Right forelimb (tissue), 1 donor: ENCODE results near the gene RASAL2.
"Not testable (repeated sequence)": the region's sequence is repeated elsewhere in the genome, so short reads cannot be mapped to it uniquely, and the experiment has no call there.

Experiments
- DNase-seq: peaks from one replicate; pipeline ENCODE4 v3.0.0-alpha.2; 2018

The RASAL2 gene

DNA sequence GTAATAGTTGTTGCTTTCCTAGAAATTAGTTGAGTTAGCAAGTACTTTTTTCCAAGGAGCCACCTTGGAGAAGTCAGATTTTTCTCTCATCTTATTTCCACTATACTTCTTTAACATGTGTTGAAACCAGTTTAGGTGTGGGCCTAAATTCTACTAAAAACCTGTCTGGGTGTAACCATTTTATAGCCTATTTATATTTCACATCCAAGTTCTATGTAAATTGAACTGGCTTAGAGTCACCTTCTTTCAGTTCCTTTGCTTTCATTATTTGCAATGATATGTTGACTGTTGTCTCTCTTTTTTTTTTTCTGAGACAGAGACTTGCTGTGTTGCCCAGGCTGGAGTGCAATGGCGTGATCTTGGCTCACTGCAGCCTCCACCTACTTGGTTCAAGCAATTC, 207.2 kb downstream of the RASAL2 start:
- no peak for DNase-seq

- DNase-seq: no peak
These were observed 213.4 kb downstream of the RASAL2 start for GRCh38 chr1:178307264-178307663.

DNA sequence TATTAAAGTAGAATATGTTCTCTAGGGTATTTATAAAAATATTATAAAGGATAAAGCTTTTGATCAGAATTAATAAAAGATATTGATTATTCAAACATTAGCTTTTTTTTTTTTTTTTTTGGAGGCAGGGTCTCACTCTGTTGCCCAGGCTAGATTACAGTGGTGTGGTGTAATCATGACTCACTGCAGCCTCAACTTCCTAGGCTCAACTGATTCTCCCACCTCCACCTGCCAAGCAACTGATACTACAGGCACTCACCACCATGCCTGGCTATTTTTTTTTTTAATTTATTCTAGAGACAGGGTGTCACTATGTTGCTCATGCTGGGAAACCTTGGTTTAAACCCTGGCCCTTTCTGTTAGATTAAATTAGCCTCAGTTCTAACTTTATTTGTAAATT, 214.5 kb downstream of the RASAL2 start:
- DNase-seq: no peak

DNA sequence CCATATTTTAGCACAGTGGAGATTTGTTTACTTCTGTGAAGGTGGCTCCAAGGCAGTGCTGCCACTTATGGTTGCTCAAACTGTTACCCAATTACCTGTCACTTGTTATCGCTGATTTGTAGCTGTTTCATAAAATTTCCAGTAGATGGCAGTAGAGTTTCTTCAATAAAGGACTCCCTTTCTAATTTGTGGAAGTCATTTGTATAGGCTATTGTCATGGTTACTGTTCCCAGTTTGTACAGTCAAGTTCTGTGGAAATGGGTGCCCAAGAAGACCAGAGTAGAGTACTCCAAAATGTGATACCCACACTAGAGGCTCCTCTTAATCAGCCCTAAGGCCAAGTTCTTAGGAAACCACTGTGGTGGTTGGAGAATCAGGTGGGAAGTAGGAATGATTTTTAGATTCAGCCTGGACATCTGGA, 216.8 kb downstream of the RASAL2 start:
- DNase-seq: no peak

- DNase-seq: no peak
These were observed 217.3 kb downstream of the RASAL2 start for GRCh38 chr1:178311164-178311563.

DNA sequence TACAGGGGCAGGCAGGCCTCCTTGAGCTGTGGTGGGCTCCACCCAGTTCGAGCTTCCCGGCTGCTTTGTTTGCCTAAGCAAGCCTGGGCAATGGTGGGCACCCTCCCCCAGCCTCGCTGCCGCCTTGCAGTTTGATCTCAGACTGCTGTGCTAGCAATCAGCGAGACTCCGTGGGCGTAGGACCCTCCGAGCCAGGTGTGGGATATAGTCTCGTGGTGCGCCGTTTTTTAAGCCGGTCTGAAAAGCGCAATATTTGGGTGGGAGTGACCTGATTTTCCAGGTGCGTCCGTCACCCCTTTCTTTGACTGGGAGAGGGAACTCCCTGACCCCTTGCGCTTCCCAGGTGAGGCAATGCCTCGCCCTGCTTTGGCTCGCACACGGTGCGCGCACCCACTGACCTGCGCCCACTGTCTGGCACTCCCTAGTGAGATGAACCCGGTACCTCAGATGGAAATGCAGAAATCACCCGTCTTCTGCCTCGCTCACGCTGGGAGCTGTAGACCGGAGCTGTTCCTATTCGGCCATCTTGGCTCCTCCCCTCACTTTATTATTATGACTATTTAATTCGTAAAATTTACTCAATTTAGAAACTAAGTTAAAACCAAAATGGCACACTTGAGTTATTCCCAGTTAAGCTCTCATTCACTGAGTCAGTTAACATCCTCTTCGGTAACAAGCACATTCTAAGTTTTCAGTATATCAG, 226.5 kb downstream of the RASAL2 start:
- DNase-seq: not testable (repeated sequence)

DNA sequence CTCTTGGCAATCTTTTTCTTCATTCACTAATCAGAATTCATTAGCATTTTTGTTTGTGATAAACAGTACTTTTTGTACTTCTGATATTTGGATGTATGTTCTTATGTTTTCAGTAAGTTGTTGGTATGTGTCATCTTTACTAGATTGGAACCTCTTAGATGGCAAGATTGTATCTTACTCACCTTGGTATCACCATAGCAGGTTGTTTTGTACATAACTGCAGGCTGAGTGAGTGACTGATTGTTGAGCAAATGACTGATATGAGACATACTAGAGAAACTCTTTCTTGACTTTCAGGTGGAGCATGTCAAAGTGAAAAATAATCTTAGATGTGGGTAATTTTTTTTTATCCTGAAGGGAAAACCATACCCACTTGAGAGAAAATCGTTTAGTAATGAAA, 229.2 kb downstream of the RASAL2 start:
- DNase-seq: no peak

DNA sequence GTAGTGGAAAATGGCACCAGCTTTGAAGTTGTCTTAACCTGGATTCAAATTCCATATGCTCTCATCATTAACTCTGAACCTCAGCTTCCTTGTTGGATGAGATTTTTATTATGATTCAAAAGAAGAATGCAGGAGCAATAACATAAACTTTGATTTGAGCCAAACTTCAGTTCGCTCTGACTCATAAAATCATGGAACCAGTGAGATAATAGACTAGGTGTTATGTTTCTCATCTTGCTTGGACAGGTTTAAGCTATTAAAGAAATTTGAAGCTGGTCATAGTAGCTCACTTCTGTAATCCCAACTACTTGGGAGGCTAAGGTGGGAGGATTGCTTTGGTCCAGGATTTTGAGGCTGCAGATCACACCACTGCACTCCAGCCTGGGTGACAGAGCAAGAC, 230.1 kb downstream of the RASAL2 start:
- no peak for DNase-seq

DNA sequence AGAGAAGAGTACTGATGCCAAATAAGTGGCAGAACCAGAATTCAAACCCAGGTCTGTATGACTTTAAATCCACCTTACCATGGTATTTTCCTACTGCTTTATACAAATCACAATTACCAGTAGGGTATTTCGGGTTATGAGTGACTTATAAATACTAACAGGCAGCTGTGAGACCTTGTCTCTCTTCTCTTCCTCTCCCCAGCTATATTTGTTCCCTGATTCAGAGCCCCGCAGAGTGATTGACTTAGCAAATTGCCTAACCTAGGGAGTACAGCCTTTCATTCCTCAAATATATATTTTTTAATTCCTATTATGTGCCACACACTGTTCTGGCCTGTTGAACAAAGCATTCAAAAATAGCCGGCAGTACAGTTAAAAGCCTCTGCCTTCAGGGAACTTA, 234.8 kb downstream of the RASAL2 start:
- no peak for DNase-seq

GRCh38 chr1:178330153-178330552, 236.2 kb downstream of the RASAL2 start:
- no peak for DNase-seq

DNA sequence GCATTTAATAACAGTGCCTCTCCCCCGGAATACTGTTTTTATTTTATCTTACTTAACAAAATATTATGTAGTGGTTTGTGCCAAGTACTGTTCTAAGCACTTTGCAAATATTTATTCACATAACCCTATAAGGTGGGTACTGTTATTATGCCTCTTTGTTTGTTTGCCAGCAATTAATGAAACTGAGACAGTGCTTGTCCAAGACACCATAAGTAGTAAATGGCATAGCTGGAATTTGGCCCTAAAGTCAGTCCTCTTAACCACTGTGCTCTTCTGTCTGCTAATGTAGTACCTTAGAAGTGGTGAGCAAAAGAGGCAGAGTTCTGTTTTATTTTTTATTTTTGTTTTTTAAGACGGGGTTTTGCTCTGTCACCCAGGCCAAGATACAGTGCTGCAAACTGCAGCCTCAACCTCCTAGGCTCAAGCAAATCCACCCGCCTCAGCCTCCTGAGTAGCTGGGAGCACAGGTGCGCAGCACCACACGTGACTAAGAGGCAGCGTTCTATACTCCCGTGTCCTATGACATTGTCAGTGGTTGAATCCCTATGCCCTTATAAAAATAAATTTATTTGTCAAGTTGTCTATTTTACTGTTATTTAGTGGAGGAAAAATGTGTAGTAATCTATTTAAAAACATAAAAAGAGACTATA, 237.1 kb downstream of the RASAL2 start:
- DNase-seq: no peak

DNA sequence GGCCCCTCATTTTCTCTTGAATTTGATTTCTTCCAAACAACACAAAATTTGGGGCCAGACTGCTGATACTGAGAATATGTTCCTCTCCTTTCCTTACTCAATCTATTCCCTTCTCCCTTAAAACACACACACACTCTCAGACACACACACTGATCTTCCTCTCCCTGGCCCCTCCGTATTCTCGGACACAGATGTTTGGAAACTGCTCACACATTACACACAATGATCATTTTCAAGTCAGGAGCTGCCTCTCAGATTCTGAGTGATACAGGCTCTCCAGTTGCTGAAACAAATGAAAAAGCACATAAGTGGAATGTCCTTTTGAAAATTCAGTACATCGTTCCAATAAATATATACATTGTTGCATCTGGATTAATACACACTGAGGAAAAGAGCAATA, 241.5 kb downstream of the RASAL2 start:
- DNase-seq: no peak

DNA sequence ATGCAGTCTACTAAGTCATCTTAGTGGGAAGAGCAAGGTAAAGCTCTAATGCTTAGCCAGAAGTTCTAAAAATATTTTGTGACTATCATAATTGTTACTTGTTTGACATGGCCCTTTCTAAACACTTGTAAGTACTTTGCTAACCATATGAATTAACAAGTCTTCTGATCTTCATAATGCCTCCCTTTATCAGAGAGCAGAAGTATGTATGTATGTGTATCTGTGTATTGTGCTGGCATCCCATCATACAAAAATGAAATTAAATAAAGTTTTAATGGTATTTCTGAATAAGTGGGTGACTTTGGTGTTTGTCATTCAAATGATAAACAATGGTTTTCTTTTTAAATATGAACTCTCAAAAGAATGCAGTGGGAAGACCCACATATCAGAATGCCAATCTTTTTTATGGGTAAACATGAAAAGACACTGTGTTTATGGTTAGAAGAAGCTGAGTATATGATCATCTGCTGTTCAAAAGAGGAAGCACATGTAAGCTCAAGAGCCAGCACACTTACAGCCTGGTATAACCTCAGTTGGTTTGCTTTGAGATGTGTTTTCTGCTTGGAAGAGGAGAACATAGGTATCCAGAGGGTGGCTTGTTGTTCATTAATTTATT, 243.3 kb downstream of the RASAL2 start:
- no peak for DNase-seq

GRCh38 chr1:178339834-178340233, 245.9 kb downstream of the RASAL2 start:
- DNase-seq: no peak

GRCh38 chr1:178341261-178341956, 247.5 kb downstream of the RASAL2 start:
- peak; percentile 58 for DNase-seq

DNA sequence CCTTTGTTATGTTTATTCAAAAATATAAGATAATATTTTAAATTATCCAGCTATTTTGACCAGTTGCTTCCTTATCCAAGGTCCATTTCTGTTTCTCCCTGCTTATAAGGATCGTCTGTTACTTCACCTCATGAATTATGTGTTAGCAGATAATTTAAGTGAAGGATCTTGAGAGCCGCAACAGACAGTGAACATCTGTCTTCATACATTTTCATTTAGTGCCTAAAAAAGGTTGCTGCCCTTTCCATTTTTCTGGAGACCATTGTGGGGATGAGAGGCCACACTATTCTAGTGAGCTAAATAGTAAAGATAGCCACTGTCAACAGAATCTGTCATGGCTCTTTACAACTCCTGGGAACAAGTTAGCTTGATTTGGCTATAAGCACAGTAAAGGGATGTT, 248.8 kb downstream of the RASAL2 start:
- DNase-seq: no peak

DNA sequence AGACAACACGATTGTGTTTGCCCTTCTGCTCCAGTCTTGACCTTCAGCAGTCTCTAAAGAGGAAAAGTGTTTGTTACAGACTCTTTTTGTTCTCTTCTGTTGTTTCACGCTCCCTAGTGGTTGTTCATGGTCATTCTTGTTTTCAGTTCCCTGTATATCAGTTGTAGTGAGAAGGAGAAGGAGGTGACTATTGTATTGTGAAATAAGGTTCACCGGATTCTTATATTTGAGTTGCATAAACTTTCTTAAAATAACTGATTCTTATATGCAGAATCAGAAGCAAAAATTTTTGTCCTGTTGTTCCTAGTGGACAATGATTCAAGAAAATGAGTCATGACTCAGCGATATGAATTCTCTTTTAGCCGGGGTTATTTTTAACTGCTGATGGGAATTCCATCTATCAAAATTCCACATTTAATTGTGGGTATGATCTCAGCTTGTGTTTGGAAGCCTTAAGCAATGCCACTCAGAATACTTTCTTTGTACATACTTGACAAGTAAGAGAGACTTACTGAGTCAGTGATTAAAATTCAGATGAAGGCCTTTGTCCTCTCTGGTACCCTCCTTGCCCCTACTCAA, 250.7 kb downstream of the RASAL2 start:
- no peak for DNase-seq

- no peak for DNase-seq
These were observed 251.3 kb downstream of the RASAL2 start for GRCh38 chr1:178345238-178345637.

DNA sequence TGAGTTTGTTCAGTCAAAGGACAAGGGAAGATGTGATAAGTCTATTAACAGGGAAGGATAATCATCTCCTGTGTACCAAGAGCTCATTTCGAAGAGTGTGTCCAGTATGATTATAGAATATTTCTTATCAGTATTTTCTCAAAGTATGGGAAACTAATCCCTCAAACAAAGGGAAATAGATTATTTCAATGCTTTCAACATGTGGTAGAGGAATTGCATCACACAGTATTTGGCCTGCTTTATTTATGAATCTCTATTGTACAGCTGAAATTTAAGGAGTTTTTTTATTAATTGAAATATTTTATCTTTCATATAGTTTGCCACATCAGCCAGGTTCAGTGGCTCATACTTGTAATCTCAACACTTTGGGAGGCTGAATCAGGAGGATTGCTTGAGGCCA, 251.9 kb downstream of the RASAL2 start:
- DNase-seq: no peak

DNA sequence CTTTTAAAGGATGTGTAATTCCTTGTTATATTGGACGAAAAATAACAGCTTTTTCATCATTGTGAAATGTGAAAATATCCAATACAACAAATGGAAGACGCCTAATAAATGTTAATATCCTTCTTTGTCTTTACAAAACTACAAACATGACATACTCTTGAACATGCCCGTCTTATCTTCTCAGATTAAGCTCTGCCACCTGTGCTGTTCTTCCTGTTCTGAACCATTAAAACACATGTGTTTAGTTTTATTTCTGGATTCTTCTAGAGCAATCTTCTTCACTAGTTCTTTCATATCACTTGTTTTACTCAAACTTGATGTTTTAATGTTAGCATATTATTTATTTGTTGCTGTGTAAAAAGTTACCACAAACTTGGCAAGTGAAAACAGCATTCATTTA, 255.9 kb downstream of the RASAL2 start:
- DNase-seq: no peak

DNA sequence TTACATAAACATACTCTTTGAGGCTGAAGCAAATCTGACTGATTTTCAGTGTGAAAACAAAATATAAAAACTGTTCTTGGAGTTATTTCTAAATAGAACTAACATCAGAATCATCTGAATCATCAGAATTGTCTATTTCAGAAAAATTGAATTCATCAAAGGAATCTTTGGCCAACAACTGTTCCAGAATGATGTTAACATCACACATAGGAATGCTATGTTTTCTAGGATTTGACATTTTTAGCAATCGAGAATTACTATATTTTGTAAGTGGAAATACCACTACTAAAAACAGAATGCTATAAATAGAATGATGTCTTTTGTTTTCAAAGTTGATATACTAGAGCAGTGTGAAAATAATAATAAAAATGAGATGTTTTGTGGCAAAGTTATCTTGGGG, 258.0 kb downstream of the RASAL2 start:
- DNase-seq: not testable (repeated sequence)

- no peak for DNase-seq
These were observed 259.0 kb downstream of the RASAL2 start for GRCh38 chr1:178352790-178353416.

- no peak for DNase-seq
These were observed 259.6 kb downstream of the RASAL2 start for GRCh38 chr1:178353524-178353923.
